ENCODE results near the gene UGT2A2. TPM values are rescaled to one million over a fixed set of nuclear protein-coding genes. Genes with fewer than 3 reads are reported as not detected.

The UGT2A2 gene
- total and polyA plus RNA-seq, 9 donors = not detected

GRCh38 chr4:69583543-69583942 is 55.9 kb downstream of the UGT2A2 start:
- H3K27me3 ChIP-seq = no peaks in the 10 kb centered on the region
- 61 to 78% (median 66%) methylated on average over 2 of the region's 2 CpGs for WGBS, 3 donors
- TF ChIP-seq POLR2A (IDR thresholded peaks at IDR 0.05) (no peak), CTCF (IDR thresholded peaks at IDR 0.05) (no peak), EP300 (IDR thresholded peaks at IDR 0.05) (no peak)
- H3K4me3 ChIP-seq = no peak overlapping the region
- intact Hi-C loops (cut with DNase I) = no loop called here
- no peak for DNase-seq
- no peaks in the 10 kb centered on the region for H3K36me3 ChIP-seq
- H3K27ac ChIP-seq = no peak overlapping the region
- H3K9me3 ChIP-seq = no peaks in the 10 kb centered on the region
- H3K4me1 ChIP-seq (ENCODE audit: insufficient read depth) = no peaks in the 10 kb centered on the region

- Histone ChIP-seq H3K27ac (no peak overlapping the region), H3K4me1 (ENCODE audit: insufficient read depth) (no peaks in the 10 kb centered on the region), H3K9me3 (no peaks in the 10 kb centered on the region), H3K36me3 (no peaks in the 10 kb centered on the region), H3K4me3 (no peak overlapping the region), H3K27me3 (no peaks in the 10 kb centered on the region)
- WGBS, 3 donors = 80 to 92% (median 84%) methylated on average over 1 of the region's 1 CpG
- no peak for DNase-seq
- intact Hi-C loops (cut with DNase I) = no loop called here
- TF ChIP-seq CTCF (IDR thresholded peaks at IDR 0.05) = no peak
- no peak for TF ChIP-seq EP300 (IDR thresholded peaks at IDR 0.05)
- no peak for TF ChIP-seq POLR2A (IDR thresholded peaks at IDR 0.05)
These were observed 62.2 kb downstream of the UGT2A2 start for GRCh38 chr4:69577245-69577644.

GRCh38 chr4:69576251-69576877 is 63.1 kb downstream of the UGT2A2 start:
- no peaks in the 10 kb centered on the region for H3K27me3 ChIP-seq
- 95 to 98% (median 96%) methylated on average over 24 of the region's 24 CpGs for WGBS, 3 donors
- TF ChIP-seq CTCF (IDR thresholded peaks at IDR 0.05) (no peak), POLR2A (IDR thresholded peaks at IDR 0.05) (no peak), EP300 (IDR thresholded peaks at IDR 0.05) (no peak)
- intact Hi-C loops (cut with DNase I) = no loop called here
- no peaks in the 10 kb centered on the region for H3K9me3 ChIP-seq
- no peak overlapping the region for H3K27ac ChIP-seq
- no peaks in the 10 kb centered on the region for H3K36me3 ChIP-seq
- DNase-seq = no peak
- H3K4me3 ChIP-seq = no peak overlapping the region
- H3K4me1 ChIP-seq (ENCODE audit: insufficient read depth) = no peaks in the 10 kb centered on the region

- no peaks in the 10 kb centered on the region for H3K9me3 ChIP-seq
- no peaks in the 10 kb centered on the region for H3K4me1 ChIP-seq (ENCODE audit: insufficient read depth)
- no peak overlapping the region for H3K27ac ChIP-seq
- TF ChIP-seq POLR2A (IDR thresholded peaks at IDR 0.05) (no peak), EP300 (IDR thresholded peaks at IDR 0.05) (no peak), CTCF (IDR thresholded peaks at IDR 0.05) (no peak)
- H3K4me3 ChIP-seq = no peak overlapping the region
- intact Hi-C loops (cut with DNase I) = no loop called here
- no peaks in the 10 kb centered on the region for H3K36me3 ChIP-seq
- DNase-seq = no peak
- no peaks in the 10 kb centered on the region for H3K27me3 ChIP-seq
- WGBS, 3 donors = 87 to 96% (median 87%) methylated on average over 1 of the region's 1 CpG
These were observed 70.7 kb downstream of the UGT2A2 start for GRCh38 chr4:69568787-69569186.
